HepG2 (cell line): Measurements from ENCODE around the gene LRRC27. TPM values are rescaled to one million over a fixed set of nuclear protein-coding genes. Genes with fewer than 3 reads are reported as not detected.

Source experiments
- ATAC-seq: fragments of 200-7000 bp; cut with Tn5 transposase; 3 replicates; pipeline ENCODE4 v1.9.1; 2020; ENCODE audit warnings: mild to moderate bottlenecking, moderate library complexity
- BruUV-seq: library from RNA; stranded (reverse); fragments of 400-500 nt; replicated peaks from 2 replicates; lab custom pipeline; 2021; lab: Mats Ljungman, UMichigan
- CTCF ChIA-PET: fragments of 300-600 bp; formaldehyde crosslinking; extraction: SDS; loops from one replicate; lab custom pipeline; 2021; ENCODE audit warnings: low total read pairs, inconsistent platforms, low intra/inter-chr PET ratio; lab: Yijun Ruan, JAX
- POLR2A ChIA-PET: fragments of 350-600 bp; sonication (Branson Sonifier 250); formaldehyde crosslinking; loops from one replicate; lab custom pipeline; 2020; ENCODE audit warnings: antibody characterized with exemption, inconsistent platforms; lab: Yijun Ruan, JAX
- DNase-seq: peaks from one replicate; pipeline ENCODE4 v3.0.0-alpha.2; 2015; ENCODE audit warnings: low spot score
- FAIRE-seq: peaks from 3 replicates; lab custom pipeline; 2011; peaks lifted over from hg19 to GRCh38; lab: Jason Lieb, UNC
- H2AFZ ChIP-seq: one replicate; pipeline ENCODE4 v1.6.1; 2011; ENCODE audit warnings: low read length, inconsistent platforms
- H3K27ac ChIP-seq: fragments of 300-600 bp; 3 replicates; pipeline ENCODE4 v1.8.0; 2011; ENCODE audit warnings: mixed run types, mild to moderate bottlenecking, mixed read lengths, low read length, inconsistent platforms; ENCODE audit not compliant: insufficient read depth; ENCODE audit errors: extremely low read length
- H3K27me3 ChIP-seq, 2 experiments: fragments of 200-600 bp in 1 of 2; 2 replicates in 1 of 2; 3 replicates in 1 of 2; pipeline versions ENCODE4 v1.6.0 to v1.8.0; 2011; ENCODE audit warnings: low read length in 2 of 2, mild to moderate bottlenecking in 2 of 2, moderate library complexity in 2 of 2, inconsistent platforms in 1 of 2; ENCODE audit not compliant: insufficient read depth in 2 of 2, control insufficient read depth in 1 of 2
- H3K36me3 ChIP-seq, 2 experiments: fragments of 200-600 bp in 1 of 2; replicated peaks in 1 of 2; 2 replicates in 1 of 2; 3 replicates in 1 of 2; pipeline versions ENCODE4 v1.5.1 to v1.8.0; 2011; ENCODE audit warnings: low read length in 2 of 2, inconsistent platforms in 1 of 2; ENCODE audit not compliant: insufficient read depth in 2 of 2, control insufficient read depth in 1 of 2
- H3K4me1 ChIP-seq: 2 replicates; pipeline ENCODE4 v1.5.1; 2012; ENCODE audit warnings: low read length, inconsistent platforms; ENCODE audit not compliant: insufficient read depth
- H3K4me2 ChIP-seq: 2 replicates; pipeline ENCODE4 v1.6.0; 2011; ENCODE audit warnings: low read depth, low read length, inconsistent platforms
- H3K4me3 ChIP-seq, 3 experiments: fragments of 200-600 bp in 1 of 3; sonication (generic), shearing (Covaris generic) in 1 of 3; replicated peaks in 1 of 3; 2 replicates each; pipeline ENCODE4 v1.5.1; 2011 to 2016; ENCODE audit warnings: low read length in 3 of 3, inconsistent platforms in 2 of 3, low read depth in 2 of 3, mild to moderate bottlenecking in 2 of 3, control low read depth in 1 of 3, mixed read lengths in 1 of 3; ENCODE audit not compliant: insufficient read depth in 1 of 3
- H3K79me2 ChIP-seq: one replicate; pipeline ENCODE4 v1.6.1; 2011; ENCODE audit warnings: low read length, inconsistent platforms; ENCODE audit not compliant: insufficient read depth
- H3K9ac ChIP-seq: 2 replicates; pipeline ENCODE4 v1.6.0; 2011; ENCODE audit warnings: mild to moderate bottlenecking, low read depth, low read length, inconsistent platforms; ENCODE audit not compliant: insufficient read depth
- H3K9me3 ChIP-seq: 2 replicates; pipeline ENCODE4 v1.5.1; 2012; ENCODE audit warnings: mild to moderate bottlenecking, low read length
- H4K20me1 ChIP-seq: 2 replicates; pipeline ENCODE4 v1.6.0; 2011; ENCODE audit warnings: inconsistent platforms, mild to moderate bottlenecking, low read length, moderate library complexity; ENCODE audit not compliant: insufficient read depth
- BRCA1 ChIP-seq: sonication (generic); formaldehyde crosslinking; IDR thresholded peaks from 2 replicates; pipeline ENCODE4 v1.4.0; 2020; ENCODE audit warnings: missing genetic modification reagents
- DZIP1 ChIP-seq: sonication (generic); formaldehyde crosslinking; IDR thresholded peaks from 2 replicates; pipeline ENCODE4 v1.5.0; 2020; ENCODE audit warnings: mild to moderate bottlenecking, missing genetic modification reagents
- FOXA1 ChIP-seq, 2 experiments: fragments of 450-650 bp in 1 of 2; sonication (generic) in 1 of 2; formaldehyde crosslinking in 1 of 2; IDR thresholded peaks; 2 replicates each; pipeline versions ENCODE4 v1.4.0 to v1.6.1; 2016 to 2020; ENCODE audit warnings: missing genetic modification reagents in 1 of 2
- LCORL ChIP-seq, 2 experiments: fragments of 450-650 bp in 1 of 2; sonication (generic) in 1 of 2; formaldehyde crosslinking in 1 of 2; IDR thresholded peaks; 2 replicates each; pipeline versions ENCODE4 v1.5.0 to v1.6.1; 2017 to 2020; ENCODE audit warnings: antibody characterized with exemption in 1 of 2, missing genetic modification reagents in 1 of 2
- PCBP2 ChIP-seq: fragments of 200-400 bp; formaldehyde crosslinking; optimal IDR thresholded peaks from 2 replicates; pipeline ENCODE3; 2018; ENCODE audit warnings: low read length, low read depth; ENCODE audit not compliant: poor library complexity, severe bottlenecking
- RAD51 ChIP-seq: fragments of 450-650 bp; IDR thresholded peaks from 2 replicates; pipeline ENCODE4 v1.6.1; 2016; ENCODE audit warnings: borderline replicate concordance
- RARA ChIP-seq: IDR thresholded peaks from 2 replicates; pipeline ENCODE4 v1.6.1; 2016; ENCODE audit warnings: missing genetic modification reagents, missing compliant biosample characterization
- SKI ChIP-seq: fragments of 450-650 bp; IDR thresholded peaks from one replicate; pipeline ENCODE4 v1.6.1; 2018; ENCODE audit warnings: mild to moderate bottlenecking; ENCODE audit not compliant: partially characterized antibody
- SP1 ChIP-seq, 2 experiments: fragments of 450-650 bp in 1 of 2; sonication (generic) in 1 of 2; formaldehyde crosslinking in 1 of 2; IDR thresholded peaks; 2 replicates each; pipeline versions ENCODE4 v1.4.0 to v1.6.1; 2016 to 2020; ENCODE audit warnings: missing genetic modification reagents in 1 of 2
- TOE1 ChIP-seq: sonication (generic); formaldehyde crosslinking; IDR thresholded peaks from 2 replicates; pipeline ENCODE4 v1.4.0; 2020; ENCODE audit warnings: mild to moderate bottlenecking, missing genetic modification reagents
- ZNF143 ChIP-seq: sonication (generic); formaldehyde crosslinking; IDR thresholded peaks from 2 replicates; pipeline ENCODE4 v1.4.0; 2020; ENCODE audit warnings: missing genetic modification reagents
- ZNF17 ChIP-seq: sonication (generic); formaldehyde crosslinking; IDR thresholded peaks from 2 replicates; pipeline ENCODE4 v1.5.0; 2020; ENCODE audit warnings: mild to moderate bottlenecking, missing genetic modification reagents
- ZNF496 ChIP-seq: sonication (generic); formaldehyde crosslinking; IDR thresholded peaks from 2 replicates; pipeline ENCODE4 v1.8.1; 2023; ENCODE audit warnings: mild to moderate bottlenecking, moderate library complexity, missing genetic modification reagents; ENCODE audit not compliant: insufficient replicate concordance
- ZNF563 ChIP-seq: sonication (generic); formaldehyde crosslinking; IDR thresholded peaks from 2 replicates; pipeline ENCODE4 v1.8.0; 2022; ENCODE audit warnings: mild to moderate bottlenecking, moderate library complexity, missing genetic modification reagents
- ZNF619 ChIP-seq: sonication (generic); formaldehyde crosslinking; IDR thresholded peaks from 2 replicates; pipeline ENCODE4 v1.4.0; 2020; ENCODE audit warnings: mild to moderate bottlenecking, missing genetic modification reagents
- WGBS: methylation state at CpG from one replicate; pipeline ENCODE4 v1.1.6; 2017; ENCODE audit warnings: low lambda C conversion rate; 5-methylcytosine and 5-hydroxymethylcytosine counted together
- in situ Hi-C: cut with HindIII; loops from 2 replicates; pipeline ENCODE4 v1.10.0; 2017; ENCODE audit warnings: low pct_unique_long_range_greater_than_20kb; ENCODE audit not compliant: extremely low pct_ligation_motif_present
- intact Hi-C: fragments of 100-400 bp; cut with micrococcal nuclease; formaldehyde crosslinking; loops from one replicate; pipeline ENCODE4 v1.10.0; 2022; ENCODE audit not compliant: unreplicated experiment
- polyA plus RNA-seq, 8 experiments: library from polyadenylated mRNA; depleted of rRNA in 3 of 8; stranded (reverse) in 7 of 8; unstranded in 1 of 8; fragments of >200 nt; fragmentation: Illumina TruSeq in 4 of 8; extraction: Trizol in 4 of 8; gene quantifications; 2 replicates each; pipeline versions ENCODE4 v1.2.1 to v1.2.3, GENCODE V29; 2011 to 2016; ENCODE audit warnings: low read depth in 4 of 8, missing spikeins in 1 of 8, mixed read lengths in 1 of 8; ENCODE audit not compliant: insufficient read depth in 1 of 8
- total RNA-seq, 5 experiments: library from RNA; depleted of rRNA; stranded (reverse); fragments of >200 nt; fragmentation: Illumina TruSeq; extraction: Trizol; gene quantifications; 2 replicates each; pipeline ENCODE4 v1.2.3, GENCODE V29; 2016; ENCODE audit warnings: low read depth in 1 of 5
- TF ChIP-seq, protein P1 (sequence below): sonication (generic); formaldehyde crosslinking; IDR thresholded peaks from 2 replicates; pipeline ENCODE4 v1.4.0; 2020; ENCODE audit warnings: missing genetic modification reagents, borderline replicate concordance
- TF ChIP-seq, protein P2 (sequence below): fragments of 450-650 bp; IDR thresholded peaks from 2 replicates; pipeline ENCODE4 v1.6.1; 2017

LRRC27 gene
- total and polyA plus RNA-seq, 2 of the 13 experiments (the other 11 are each of a cell fraction or from before 2014, with no cell fraction given) = 4.2 to 4.6 TPM

DNA sequence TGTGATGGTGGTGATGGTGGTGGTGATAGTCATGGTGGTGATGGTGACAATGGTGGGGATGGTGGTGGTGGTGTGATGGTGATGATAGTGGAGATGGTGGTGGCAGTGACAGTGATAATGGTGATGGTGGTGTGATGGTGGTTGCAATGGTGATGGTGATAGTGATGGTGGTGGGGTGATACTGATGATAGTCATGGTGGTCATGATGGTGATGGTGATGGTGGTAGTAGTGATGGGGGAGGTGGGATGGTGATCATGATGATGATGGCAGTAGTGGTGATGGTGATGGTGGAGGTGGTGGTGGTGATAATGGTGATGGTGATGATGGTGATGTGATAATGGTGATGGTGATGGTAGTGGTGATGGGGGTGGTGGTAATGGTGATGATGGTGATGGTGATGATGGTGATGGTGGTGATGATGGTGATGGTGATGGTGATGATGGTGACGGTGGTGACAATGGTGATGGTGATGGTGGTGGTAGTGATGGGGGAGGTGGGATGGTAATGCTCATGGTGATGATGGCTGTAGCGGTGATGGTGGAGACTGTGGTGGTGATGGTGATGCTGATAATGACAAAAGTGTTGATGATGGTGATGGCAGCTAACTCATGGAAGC, 60.3 kb downstream of the LRRC27 start:
- in situ Hi-C loops = no loop called here
- TF ChIP-seq LCORL (IDR thresholded peaks at IDR 0.05) (0 out of 2 replicates have a peak, but pooled peaks have one; percentile 28), LCORL (CRISPR knock-in tag; IDR thresholded peaks at IDR 0.05) (no peak), TOE1 (CRISPR knock-in tag) (no peak), PCBP2 (no peak), ZNF17 (CRISPR knock-in tag) (no peak), ZNF619 (CRISPR knock-in tag) (no peak), DZIP1 (no peak), SP1 (IDR thresholded peaks at IDR 0.05) (0 out of 2 replicates have a peak, but pooled peaks have one; percentile 4), SP1 (CRISPR knock-in tag; IDR thresholded peaks at IDR 0.05) (no peak), ZNF143 (CRISPR knock-in tag) (no peak), RAD51 (0 out of 2 replicates have a peak, but pooled peaks have one; percentile 14), BRCA1 (no peak), ZNF563 (CRISPR knock-in tag) (no peak), SKI (no peak), ZNF496 (no peak), RARA (CRISPR knock-in tag) (no peak), FOXA1 (IDR thresholded peaks at IDR 0.05) (no peak), FOXA1 (CRISPR knock-in tag; IDR thresholded peaks at IDR 0.05) (no peak)
- TF ChIP-seq, protein P1, sequence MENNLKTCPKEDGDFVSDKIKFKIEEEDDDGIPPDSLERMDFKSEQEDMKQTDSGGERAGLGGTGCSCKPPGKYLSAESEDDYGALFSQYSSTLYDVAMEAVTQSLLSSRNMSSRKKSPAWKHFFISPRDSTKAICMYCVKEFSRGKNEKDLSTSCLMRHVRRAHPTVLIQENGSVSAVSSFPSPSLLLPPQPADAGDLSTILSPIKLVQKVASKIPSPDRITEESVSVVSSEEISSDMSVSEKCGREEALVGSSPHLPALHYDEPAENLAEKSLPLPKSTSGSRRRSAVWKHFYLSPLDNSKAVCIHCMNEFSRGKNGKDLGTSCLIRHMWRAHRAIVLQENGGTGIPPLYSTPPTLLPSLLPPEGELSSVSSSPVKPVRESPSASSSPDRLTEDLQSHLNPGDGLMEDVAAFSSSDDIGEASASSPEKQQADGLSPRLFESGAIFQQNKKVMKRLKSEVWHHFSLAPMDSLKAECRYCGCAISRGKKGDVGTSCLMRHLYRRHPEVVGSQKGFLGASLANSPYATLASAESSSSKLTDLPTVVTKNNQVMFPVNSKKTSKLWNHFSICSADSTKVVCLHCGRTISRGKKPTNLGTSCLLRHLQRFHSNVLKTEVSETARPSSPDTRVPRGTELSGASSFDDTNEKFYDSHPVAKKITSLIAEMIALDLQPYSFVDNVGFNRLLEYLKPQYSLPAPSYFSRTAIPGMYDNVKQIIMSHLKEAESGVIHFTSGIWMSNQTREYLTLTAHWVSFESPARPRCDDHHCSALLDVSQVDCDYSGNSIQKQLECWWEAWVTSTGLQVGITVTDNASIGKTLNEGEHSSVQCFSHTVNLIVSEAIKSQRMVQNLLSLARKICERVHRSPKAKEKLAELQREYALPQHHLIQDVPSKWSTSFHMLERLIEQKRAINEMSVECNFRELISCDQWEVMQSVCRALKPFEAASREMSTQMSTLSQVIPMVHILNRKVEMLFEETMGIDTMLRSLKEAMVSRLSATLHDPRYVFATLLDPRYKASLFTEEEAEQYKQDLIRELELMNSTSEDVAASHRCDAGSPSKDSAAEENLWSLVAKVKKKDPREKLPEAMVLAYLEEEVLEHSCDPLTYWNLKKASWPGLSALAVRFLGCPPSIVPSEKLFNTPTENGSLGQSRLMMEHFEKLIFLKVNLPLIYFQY (CRISPR knock-in tag) = no peak
- TF ChIP-seq, protein P2, sequence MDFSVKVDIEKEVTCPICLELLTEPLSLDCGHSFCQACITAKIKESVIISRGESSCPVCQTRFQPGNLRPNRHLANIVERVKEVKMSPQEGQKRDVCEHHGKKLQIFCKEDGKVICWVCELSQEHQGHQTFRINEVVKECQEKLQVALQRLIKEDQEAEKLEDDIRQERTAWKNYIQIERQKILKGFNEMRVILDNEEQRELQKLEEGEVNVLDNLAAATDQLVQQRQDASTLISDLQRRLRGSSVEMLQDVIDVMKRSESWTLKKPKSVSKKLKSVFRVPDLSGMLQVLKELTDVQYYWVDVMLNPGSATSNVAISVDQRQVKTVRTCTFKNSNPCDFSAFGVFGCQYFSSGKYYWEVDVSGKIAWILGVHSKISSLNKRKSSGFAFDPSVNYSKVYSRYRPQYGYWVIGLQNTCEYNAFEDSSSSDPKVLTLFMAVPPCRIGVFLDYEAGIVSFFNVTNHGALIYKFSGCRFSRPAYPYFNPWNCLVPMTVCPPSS = 0 out of 2 replicates have a peak, but pooled peaks have one; percentile 61

More for the DNA sequence above, 60.3 kb downstream of the LRRC27 start:
- no peaks in the 10 kb centered on the region for H3K9me3 ChIP-seq
- no peak overlapping the region for H2AFZ ChIP-seq
- no TSS peak for BruUV-seq
- H3K36me3 ChIP-seq = no peaks in the 10 kb centered on the region
- intact Hi-C loops = no loop called here
- 71% methylated on average over 2 of the region's 2 CpGs for WGBS
- H3K4me1 ChIP-seq = peaks cover 60% of the 10 kb centered on the region
- no peaks in the 10 kb centered on the region for H3K79me2 ChIP-seq
- H3K9ac ChIP-seq = no peak overlapping the region
- DNase-seq (no peak), ATAC-seq (no peak), FAIRE-seq (no peak)
- ChIA-PET POLR2A (no interaction called here), CTCF (no interaction called here)
- no peak overlapping the region for H3K27ac ChIP-seq
- no peaks in the 10 kb centered on the region for H4K20me1 ChIP-seq
- peaks cover 8 to 31% of the 10 kb centered on the region in 2 experiments; a peak in 3 of 5 replicates for H3K27me3 ChIP-seq
- H3K4me3 ChIP-seq = no peak overlapping the region
- no peak overlapping the region for H3K4me2 ChIP-seq
